ENCODE measurements around the gene CYP26B1.

CYP26B1 gene

GRCh38 chr2:72155737-72156136 lies 8.1 kb upstream of the CYP26B1 start:
- DNase-seq (ENCODE audit: low read depth in 1 of 2, low spot score in 1 of 2): no peak

GRCh38 chr2:72155151-72155550 lies 7.5 kb upstream of the CYP26B1 start:
- no peak for DNase-seq (ENCODE audit: low read depth in 1 of 2, low spot score in 1 of 2)

DNA sequence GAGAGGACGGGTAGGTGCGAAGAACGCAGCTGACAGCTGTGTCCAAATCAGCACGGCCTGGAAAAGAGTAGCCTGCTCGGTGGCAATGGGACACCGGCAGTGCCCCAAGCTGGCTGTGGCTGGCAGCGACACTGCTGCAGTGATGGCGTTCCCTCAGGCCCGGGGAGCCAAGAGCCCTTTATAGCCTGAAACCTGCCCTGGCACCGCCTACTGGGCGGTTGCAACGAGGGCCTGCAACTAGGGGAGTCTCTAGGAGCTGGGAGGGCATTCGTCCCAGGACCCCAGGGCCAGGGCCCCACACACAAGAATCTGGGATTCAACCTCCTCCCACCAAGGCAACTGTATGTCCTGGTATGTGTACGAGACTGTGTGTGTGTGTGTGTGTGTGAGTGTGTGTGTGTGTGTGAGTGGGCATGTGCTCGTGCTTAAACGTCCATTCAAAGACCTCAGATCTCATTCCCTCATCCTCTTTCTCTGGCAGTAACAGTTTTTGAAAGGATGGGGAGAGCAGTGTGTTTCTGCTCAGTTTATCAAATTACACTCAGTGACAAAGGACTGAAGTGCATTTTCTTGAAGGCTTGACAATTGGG lies 6.8 kb upstream of the CYP26B1 start:
- DNase-seq (ENCODE audit: low read depth in 1 of 2, low spot score in 1 of 2): no peak

GRCh38 chr2:72153924-72154323 lies 6.3 kb upstream of the CYP26B1 start:
- DNase-seq (ENCODE audit: low read depth in 1 of 2, low spot score in 1 of 2): no peak

DNA sequence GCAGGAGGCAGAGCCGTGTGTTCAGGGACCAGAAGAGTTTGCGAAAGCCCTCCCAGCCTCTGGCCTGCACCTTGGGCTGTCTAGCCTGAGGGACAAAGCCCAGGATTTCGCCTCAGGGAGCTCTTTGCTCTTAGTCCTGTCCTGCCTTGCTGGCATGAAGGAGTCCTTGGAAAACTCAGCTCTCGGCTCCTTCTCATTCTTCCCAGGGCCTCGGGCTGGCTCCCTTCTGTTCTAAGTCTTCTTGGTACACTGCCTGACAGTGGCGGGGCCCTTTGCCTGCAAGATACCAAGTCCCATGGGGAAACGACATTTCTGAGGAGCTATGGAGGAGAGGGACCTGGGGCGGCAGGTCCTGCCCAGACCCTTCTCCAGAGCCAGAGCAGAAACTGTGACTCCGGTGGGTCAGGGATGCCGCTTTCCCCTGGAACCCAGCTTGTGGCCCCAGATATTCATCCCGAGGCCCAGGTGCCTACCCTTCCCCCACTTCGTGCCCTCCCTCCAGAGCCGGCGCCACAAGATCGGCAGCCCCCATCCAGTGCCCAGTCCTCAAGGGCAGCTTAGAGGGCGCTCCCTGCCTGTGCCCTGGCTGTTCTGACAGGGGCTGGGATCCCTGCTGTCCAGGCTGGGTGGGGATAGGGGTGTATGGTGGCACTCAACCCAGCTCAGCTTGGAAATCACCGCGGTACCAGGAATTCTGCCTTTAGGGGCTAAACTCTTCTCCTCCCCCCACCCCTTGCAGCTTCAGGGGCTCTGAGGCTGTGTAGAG lies 5.5 kb upstream of the CYP26B1 start:
- DNase-seq (ENCODE audit: low read depth in 1 of 2, low spot score in 1 of 2): no peak

DNA sequence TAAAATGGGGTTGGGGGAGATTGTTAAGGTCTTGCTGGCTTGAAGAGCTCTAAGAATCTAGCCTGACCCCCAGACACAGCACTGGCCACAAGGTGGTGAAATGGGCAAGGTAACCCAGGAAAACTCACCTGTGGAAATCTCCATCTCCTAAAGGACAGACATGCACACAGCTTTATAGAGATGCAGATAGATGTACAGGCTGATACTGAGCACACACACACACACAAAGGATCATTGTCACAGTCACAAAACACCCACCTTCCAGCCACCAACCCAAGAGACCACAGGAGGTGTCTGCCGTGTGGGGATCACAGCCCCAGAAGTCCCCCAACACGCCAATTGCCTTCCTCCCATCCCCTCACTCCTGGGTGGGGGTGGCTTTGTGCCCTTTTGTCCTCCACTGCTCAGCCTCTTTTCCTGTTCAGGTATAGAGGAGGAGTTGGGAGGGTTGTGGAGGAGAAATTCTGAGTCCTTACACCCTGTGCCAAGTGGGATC lies 3.2 kb upstream of the CYP26B1 start:
- DNase-seq (ENCODE audit: low read depth in 1 of 2, low spot score in 1 of 2): no peak

DNA sequence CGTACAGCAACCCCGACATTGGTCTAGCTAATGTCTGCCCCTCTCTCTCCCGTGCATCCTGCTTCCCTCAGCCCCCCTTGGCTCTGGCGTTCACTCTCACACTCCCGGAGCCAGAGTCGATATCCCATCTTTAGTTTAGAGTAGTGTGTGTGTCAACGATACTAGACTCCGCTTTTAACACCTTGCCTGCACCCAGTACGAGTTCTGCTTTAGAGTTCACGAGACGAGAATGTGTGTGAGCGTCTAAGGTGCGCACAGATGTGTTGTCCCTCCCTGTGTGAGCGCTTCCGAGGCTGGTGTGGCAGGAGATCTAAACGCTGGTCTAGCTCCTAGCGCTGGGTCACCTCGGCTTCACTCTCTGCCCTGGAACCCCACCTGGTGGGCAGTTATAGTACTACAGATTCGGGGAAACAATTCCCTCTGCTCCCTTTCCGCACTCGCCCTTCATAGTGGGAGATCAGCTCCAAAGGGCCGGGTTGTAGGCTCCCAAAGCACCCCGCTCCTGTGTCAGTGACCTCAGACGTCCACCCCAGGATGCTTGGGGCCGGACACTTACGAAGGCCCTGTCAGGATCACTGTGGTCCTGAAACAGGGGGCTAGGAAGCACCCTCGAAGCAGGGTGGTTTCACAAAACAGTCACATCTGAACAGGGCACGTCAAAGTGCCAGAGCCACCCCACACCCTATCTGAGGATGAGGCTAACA lies 2.6 kb upstream of the CYP26B1 start:
- DNase-seq (ENCODE audit: low read depth in 1 of 2, low spot score in 1 of 2): peak; percentile 32 to 65

- no peak for DNase-seq (ENCODE audit: low read depth in 1 of 2, low spot score in 1 of 2)
Observed at GRCh38 chr2:72149556-72150156, 2.0 kb upstream of the CYP26B1 start.

GRCh38 chr2:72148837-72149555 lies 1.3 kb upstream of the CYP26B1 start:
- no peak for DNase-seq (ENCODE audit: low read depth in 1 of 2, low spot score in 1 of 2)

GRCh38 chr2:72148003-72148836 lies 558 bp upstream of the CYP26B1 start:
- DNase-seq (ENCODE audit: low read depth in 1 of 2, low spot score in 1 of 2): no peak

- DNase-seq (ENCODE audit: low read depth in 1 of 2, low spot score in 1 of 2): no peak
Observed at GRCh38 chr2:72146347-72147302, 1.0 kb downstream of the CYP26B1 start.

DNA sequence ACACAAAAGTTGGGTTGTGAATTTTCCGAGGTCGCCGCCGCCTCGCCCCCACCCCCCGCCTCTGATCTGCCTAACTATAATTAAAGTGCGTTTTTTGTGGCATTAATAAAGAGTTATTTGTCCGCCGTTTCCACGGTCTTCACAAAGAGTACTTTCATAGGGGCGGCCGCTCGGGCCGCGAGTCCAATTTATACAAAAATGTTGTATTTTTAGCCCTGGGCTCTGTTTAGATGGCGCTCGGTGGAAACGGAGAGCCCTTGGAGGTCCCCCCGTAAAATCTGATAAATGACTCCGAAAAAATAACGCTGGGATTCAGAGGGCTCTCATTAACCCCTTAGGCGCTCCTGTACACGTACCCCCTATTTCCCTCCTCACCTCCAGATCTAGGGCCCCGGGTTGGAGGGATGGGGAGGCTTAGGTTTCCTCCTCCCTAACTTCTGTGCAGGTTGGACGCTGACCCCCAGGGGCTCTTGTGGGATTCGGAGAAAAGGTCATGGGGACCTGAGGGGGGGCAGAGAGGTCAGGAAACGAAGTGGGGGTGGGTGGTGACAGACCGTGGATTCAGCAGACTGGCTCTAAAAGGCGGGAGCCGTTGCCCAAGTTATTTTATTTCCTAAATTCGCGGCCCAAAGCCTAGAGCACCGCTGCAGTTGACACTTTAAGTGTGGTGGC lies 1.9 kb downstream of the CYP26B1 start:
- DNase-seq (ENCODE audit: low read depth in 1 of 2, low spot score in 1 of 2): no peak

DNA sequence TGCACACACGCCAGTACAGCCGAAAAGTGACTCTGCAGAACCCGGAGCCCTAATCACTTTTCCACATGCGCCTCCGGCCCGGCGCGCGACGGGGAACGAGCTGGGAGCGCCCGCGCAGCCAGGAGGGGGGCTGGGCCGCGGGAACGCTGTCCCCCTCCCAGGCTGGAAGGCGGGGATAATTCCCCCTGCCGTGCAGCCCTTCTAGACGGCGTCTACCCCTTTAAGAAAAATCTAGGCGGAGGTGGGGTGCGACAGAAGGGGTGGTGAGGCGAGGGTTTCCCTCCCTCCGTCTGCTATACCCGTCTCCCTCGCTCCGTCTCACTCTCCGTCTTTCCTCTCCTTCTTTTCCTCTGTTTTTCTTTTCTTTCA lies 2.4 kb downstream of the CYP26B1 start:
- DNase-seq (ENCODE audit: low read depth in 1 of 2, low spot score in 1 of 2): no peak

DNA sequence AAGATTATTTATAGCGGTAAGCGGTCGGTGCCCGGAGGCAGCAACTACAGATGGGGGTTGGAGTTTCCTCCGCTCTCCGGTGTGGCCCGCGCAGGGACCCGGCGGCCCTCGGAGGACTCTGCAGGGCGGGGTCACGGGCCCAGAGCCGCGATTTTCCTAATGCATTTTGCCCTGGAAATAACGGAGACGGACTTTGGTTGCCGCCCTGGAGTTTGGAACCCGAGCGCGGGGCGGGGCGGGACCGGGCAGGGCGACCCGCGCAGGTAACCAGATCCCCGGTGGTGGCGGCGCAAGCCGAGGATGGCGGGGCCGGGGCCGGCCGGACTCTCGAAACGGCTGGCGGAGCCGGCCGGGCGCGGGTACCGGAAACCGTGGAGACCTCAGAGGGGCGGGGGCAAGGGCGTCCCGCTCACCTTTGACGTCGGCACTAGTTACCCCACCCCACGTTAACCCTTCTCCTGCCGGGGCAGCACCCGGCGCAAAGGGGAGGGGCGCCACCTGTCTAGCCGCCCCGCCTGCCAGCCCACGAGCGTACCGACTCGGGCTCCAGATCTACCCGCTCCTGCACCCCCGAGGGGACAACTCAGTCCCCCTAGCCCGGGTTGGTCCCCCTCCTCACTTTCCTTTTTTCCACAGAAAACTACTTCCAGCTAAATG lies 2.9 kb downstream of the CYP26B1 start:
- DNase-seq (ENCODE audit: low read depth in 1 of 2, low spot score in 1 of 2): no peak

GRCh38 chr2:72144274-72144631 lies 3.4 kb downstream of the CYP26B1 start:
- no peak for DNase-seq (ENCODE audit: low read depth in 1 of 2, low spot score in 1 of 2)

GRCh38 chr2:72143441-72144273 lies 4.0 kb downstream of the CYP26B1 start:
- DNase-seq (ENCODE audit: low read depth in 1 of 2, low spot score in 1 of 2): no peak

Measured in activated CD4-positive, alpha-beta T cell treated with anti-CD3 and anti-CD28 coated beads, Interleukin-2, amount 50 U/mL, for 24 hours (primary cell).